ENCODE measurements around the gene PSD4.

Gene PSD4

DNA sequence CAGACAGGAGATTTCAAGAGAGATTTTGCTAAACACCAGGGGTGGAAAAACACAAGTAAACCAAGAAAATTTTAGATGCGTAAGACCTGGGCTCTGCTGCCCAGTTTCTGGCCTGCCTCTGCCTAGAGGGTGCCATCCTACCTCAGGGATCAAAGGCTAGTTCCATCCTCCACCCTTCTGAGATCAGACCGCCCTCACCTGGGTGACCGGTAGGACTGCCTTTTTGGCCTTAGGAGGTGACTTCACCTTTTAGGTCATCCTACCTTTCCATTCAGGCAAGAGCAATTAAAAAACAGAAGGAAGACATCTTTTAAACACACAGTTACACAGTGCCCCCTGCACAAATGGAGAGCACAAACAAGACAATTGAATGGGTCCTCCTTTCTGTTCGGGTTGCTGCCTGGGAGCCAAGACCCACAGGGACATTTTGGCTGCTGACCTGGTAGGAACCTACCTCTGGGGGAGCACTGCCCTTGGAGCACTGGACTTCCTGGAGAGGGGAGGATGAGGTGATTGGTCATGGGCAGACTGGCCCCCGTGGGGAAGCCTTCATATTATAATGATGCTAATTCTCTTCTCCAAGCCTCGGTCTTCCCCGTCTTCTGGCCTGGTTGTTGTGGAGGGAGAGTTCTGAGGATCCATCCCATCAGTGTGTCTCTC, 3.1 kb downstream of the PSD4 start:
- TF ChIP-seq, protein P1, sequence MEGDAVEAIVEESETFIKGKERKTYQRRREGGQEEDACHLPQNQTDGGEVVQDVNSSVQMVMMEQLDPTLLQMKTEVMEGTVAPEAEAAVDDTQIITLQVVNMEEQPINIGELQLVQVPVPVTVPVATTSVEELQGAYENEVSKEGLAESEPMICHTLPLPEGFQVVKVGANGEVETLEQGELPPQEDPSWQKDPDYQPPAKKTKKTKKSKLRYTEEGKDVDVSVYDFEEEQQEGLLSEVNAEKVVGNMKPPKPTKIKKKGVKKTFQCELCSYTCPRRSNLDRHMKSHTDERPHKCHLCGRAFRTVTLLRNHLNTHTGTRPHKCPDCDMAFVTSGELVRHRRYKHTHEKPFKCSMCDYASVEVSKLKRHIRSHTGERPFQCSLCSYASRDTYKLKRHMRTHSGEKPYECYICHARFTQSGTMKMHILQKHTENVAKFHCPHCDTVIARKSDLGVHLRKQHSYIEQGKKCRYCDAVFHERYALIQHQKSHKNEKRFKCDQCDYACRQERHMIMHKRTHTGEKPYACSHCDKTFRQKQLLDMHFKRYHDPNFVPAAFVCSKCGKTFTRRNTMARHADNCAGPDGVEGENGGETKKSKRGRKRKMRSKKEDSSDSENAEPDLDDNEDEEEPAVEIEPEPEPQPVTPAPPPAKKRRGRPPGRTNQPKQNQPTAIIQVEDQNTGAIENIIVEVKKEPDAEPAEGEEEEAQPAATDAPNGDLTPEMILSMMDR (IDR thresholded peaks at IDR 0.05; ENCODE audit: low read depth, low read length), result no peak
- H3K4me3 ChIP-seq (ENCODE audit: low read depth, low read length), result no peak overlapping the region

DNA sequence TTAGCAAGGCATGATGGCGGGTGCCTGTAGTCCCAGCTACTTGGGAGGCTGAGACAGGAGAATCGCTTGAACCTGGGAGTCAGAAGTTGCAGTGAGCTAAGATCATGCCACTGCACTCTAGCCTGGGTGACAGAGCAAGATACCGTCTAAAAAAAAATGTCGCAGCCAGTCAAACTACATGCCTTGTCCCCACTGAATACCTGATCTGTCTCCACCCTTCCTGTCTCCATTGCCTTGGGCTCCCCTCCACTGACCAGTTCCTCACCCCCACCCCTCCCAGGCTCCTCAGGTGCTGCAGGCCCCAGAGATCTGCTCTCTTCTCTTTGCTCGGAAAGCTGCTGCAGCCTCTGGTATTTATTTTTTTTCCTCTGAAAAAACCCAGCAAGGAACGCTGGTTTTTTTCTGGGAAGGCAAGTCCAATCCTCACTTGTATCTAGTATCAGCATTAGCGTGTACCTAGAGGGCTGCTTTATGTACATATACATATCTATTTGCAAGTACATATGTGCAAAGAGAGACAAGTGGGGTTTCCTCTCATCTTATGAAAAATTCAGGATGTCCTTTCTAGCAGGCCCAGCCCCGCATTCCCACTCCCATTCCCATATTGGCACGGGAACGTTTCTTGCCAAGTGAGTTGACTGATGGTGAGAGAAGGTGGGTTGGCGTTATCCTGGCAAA, 4.4 kb downstream of the PSD4 start:
- TF ChIP-seq, protein P1 (IDR thresholded peaks at IDR 0.05; ENCODE audit: low read depth, low read length), result no peak
- H3K4me3 ChIP-seq (ENCODE audit: low read depth, low read length), result no peak overlapping the region

DNA sequence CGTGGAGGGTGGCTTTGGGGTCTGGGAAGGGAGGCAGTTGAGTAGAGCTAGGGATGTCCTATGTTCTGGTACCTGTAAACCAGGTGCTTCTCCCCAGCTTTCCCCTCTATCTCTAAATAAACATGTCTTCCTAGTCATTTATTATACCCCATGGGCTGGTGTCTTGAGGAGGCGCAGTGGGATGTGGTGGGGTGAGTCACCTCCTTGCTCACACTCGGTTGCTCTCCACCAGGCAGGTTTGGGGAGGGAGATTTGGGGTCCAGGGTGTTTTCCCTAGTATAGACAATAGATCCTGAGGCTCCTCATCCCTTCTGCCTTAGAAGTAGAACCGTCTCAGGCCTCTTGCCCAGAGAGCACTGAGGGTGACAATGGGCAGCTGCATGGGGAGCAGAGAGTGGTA, 5.1 kb downstream of the PSD4 start:
- TF ChIP-seq, protein P1 (IDR thresholded peaks at IDR 0.05; ENCODE audit: low read depth, low read length), result no peak
- H3K4me3 ChIP-seq (ENCODE audit: low read depth, low read length), result no peak overlapping the region

DNA sequence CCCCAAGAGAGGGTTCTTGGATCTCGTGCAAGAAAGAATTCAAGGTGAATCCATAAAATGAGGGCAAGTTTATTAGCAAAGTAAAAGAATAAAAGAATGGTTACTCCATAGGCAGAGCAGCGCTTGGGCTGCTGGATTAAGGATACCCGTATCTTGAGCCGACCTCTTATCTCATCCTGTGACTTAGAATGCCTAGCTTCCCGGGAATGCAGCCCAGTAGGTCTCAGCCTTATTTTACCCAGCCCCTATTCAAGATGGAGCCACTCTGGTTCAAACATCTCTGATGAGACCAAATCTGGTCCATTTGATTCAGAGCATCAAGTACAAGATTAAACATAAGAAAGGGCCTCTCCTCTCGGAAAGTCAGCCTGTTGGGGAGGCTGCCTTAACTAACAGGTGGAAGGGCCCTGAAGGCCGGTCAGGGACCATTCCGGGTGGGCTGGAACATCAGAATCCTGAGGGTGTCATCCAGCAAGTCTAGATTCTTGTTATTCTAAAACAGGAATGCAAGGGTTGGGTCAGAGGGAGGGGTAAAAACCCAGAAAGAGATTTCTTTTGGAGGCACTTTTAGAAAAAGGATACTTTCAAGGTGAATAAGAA, 5.8 kb downstream of the PSD4 start:
- TF ChIP-seq, protein P1 (IDR thresholded peaks at IDR 0.05; ENCODE audit: low read depth, low read length), result no peak
- no peak overlapping the region for H3K4me3 ChIP-seq (ENCODE audit: low read depth, low read length)

DNA sequence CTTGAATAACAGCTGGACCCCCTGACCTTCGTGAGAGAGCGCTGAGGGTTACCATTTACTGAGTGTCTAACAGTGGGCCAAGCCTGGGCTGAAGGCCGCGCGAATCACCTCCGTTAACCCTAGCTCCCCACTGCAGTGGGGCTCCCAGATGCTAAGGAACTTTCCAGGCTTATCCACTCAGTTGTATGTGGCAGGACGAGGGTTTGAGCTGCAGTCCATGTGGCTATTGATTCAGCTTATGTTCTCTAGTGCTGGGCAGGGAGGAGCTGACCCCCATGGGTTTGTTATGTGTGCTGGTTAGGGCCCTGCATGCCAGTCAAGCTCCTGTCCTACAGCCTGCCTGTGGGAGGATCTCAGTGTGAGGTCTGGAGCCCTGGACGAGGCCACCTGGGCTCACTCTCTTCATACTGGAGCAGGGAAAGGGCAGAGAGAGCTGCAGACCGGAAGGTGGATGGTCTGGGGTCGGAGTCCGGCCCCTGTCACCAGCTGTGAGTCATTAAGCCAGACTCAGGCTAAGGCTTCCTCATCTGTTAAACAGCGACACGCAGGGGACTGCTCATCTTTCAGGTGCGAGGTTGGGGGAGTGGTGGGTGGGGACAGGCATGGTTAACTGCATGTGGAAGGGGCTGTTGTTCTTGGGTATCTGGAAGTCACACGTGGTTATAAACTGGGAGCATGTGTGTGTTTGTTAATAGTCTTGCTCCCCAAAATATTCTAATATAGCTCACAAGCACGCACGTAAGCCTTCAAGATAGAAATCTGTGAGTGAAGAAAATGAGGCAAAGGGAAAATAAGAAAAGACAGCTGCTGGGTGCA, 6.6 kb downstream of the PSD4 start:
- H3K4me3 ChIP-seq (ENCODE audit: low read depth, low read length), result no peak overlapping the region

DNA sequence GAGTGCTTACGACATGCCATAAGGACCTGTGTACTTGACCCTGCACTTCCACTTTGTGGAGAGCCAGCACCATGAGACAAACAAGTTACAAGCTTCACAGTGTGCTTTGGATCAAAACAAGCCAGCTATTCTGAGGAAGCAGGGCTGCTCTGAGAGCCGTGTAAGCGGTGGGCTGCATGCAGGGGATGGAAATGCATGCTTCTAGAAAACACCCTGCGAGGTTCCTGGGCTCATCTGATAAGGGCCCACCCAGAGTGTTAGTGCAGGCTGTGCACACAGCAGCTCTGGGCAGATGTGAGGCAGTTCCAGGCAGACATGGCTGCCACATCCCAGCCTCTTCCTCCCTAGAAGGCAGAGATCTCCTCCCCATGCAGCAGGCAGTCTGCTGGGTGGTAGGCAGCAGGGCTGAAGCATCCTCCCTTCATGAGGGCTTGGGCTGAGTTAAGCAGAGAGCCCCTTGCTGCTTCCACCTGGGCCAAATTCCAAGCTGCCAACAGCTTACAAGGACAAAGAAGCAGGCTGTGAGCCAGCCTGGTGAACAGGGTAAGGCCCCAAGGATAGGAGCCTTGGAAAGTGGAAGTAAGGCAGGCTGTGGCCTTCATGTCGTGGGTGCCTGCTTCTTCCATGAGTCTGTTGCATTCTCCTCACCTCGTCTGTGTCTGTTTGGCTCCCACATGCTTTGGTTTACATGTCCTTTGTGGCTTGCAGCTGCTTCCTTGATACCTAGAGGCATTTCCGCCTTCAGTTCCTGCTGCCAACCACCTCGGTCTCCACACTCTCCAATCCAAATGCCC, 7.7 kb downstream of the PSD4 start:
- TF ChIP-seq, protein P1 (IDR thresholded peaks at IDR 0.05; ENCODE audit: low read depth, low read length), result no peak
- H3K4me3 ChIP-seq (ENCODE audit: low read depth, low read length), result no peak overlapping the region

More for the DNA sequence above, 6.6 kb downstream of the PSD4 start:
- TF ChIP-seq, protein P1 (IDR thresholded peaks at IDR 0.05; ENCODE audit: low read depth, low read length), result no peak
